Inflammatory macrophage (primary cell): ENCODE results near the gene FOXA3.
"Not testable (repeated sequence)": the region's sequence is repeated elsewhere in the genome, so short reads cannot be mapped to it uniquely, and the experiment has no call there.

Experiments
- DNase-seq, 2 donors: peaks; one replicate each; pipeline ENCODE4 v3.0.0-alpha.2; 2020 to 2022

The FOXA3 gene

DNA sequence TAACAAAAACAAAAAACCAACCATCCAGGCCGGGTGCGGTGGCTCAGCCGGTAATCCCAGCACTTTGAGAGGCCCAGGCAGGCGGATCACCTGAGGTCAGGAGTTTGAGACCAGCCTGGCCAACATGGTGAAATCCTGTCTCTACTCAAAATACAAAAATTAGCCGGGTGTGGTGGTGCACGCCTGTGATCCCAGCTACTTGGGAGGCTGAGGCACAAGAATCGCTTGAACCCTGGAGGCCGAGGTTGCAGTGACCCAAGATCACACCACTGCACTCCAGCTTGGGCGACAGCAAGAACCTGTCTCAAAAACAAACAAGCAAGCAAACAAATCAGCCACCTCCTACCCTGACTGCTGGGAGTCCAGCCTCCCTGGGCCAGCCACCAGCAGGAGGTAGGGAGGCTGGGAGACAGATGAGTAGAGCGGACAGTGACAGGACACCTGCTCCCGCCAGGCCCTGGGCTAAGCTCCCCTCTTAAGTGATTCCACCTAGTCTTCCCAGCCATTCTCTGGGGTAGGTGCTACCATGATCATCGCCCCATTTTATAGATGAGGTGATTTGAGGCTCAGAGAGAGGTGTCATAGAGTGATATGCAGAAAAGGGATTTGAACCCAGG, 32.0 kb downstream of the FOXA3 start:
- DNase-seq, result not testable (repeated sequence)

DNA sequence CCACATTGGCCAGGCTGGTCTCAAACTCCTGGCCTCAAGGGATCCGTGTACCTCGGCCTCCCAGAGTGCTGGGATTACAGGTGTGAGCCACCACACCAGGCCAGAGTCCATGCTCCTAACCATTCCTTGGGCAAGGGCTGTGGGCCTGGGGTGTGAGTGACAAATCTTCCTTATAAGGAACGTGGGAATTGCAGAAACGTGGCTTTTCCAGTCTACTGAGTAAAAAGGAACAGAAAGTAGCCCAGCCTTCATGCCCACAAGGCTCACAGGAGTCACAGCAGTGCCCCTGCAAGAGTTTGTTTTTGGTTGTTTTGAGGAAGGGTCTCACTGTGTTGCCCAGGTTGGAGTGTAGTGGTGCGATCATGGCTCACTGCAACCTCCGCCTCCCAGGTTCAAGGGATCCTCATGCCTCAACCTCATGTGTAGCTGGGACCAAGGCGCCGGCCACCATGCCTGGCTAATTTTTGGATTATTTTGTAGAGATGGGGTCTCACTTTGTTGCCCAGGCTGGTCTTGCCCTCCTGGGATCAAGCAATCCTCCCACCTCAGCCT, 33.2 kb downstream of the FOXA3 start:
- DNase-seq, result peak in 1 of 2 donors; percentile 24

DNA sequence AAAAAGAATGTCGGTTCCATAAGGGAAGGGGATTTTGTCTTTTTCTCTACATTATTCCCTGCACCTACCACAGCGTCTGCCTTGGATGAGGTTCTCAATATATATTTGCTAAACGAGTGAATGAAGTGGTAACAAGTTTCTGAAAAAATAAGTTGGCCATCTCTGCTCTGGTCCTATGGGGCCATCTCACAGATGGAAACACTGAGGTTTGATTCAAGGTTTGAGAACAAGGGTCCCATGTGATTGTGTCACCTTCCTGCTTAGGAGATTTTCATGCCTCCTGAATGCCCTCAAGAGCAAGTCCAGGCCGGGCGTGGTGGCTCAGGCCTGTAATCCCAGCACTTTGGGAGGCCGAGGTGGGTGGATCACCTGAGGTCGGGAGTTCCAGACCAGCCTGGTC, 35.1 kb downstream of the FOXA3 start:
- no peak for DNase-seq

DNA sequence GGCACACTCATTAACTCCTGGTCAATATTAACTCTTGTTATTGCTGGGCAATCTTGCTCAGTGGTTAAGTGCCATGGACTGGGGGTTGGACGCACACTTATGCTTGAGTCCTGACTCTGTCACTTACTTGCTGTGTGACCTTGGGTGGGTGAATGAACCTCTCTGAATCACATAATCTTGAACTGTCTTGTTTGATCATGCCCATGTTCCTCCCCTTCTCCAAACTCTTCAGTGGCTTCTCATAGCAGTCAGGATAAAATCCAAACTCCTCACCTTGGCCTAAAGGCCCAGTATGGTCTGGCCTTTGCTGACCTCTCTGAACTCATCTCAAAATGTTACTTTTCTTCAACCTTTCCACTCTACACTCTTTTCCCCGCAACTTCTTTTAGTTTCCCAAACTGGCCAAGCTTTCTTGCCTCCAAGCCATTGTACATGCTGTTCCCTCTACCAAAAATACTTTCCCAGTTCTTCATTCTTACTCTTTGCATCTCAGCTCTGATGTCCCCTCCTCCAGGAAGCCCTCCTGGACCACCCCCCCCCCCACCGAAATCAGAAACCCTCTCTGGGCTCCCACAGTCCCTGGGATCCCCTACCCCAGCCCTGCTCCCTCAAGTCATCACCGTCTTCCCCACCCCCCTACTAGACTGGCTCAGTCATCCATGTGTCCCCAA, 35.9 kb downstream of the FOXA3 start:
- no peak for DNase-seq

DNA sequence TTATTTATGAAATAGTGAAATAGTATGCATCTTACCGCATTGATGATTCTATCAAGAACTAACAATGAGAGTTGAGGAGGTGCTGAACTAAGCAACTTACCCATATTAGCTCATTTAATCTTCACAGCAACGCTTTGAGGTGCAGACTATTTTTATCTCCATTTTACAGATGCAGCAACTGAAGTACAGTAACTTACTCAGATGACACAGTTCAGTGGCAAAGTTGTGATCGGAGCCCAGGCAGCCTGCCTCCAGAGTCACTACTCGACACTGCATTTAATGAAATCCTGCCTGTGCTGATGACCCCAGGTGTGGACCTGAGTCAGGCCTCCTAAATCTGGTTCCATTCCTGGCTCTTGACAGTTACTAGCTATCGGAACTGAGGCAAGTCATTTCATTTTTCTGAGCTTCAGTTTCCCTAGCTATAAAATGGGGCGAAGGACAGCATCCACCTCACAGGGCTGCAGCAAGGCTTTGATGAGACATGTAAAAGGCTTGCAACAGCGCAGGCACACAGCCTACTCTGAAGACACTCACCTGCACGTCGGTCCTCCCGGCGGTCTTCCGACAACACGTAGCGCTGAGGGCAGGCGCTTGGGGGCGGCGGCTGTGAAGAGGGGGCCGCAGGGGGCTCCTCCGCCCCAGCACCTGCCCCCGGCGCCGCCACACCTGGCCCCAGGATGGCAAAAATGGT, 36.8 kb downstream of the FOXA3 start:
- no peak for DNase-seq

GRCh38 chr19:45901432-45901911, 37.3 kb downstream of the FOXA3 start:
- DNase-seq, result peak; percentile 18 to 54

DNA sequence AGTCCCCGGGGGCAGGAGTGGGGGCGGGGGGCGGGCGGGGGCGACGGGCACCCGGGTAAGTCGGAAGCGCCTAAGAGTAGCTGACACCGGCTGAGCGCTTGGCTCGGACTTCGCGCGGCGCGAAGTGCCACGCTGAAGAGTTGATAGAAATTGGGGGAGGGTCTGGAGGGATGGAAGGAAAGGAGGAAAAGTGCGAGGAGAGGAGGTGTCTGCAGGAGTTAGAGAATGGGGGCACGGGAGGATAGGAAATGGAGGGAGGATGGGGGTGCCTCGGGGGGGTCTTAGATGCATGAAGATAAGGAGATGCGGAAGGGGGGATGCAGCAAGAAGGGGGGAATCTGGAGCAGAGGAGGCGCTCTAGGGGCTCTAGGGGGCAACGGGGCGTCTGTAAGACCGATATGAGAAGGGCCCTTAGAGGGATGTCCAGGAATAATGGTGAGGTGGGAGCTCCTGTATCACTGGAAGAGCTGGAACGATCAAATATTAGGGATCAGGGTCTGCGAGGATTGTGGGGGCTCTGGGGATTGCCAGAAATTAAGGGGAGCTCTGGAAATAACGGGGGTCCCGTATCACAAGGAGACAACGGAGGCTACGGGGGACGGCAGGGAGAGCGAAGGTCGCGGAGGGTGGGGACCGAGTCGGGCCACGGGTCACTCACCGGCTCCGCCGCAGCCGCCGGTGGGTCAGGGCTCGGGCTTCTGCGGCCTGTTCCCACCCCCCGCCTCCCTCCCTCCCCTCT, 38.0 kb downstream of the FOXA3 start, which contains the start of gene MYPOP:
Gene MYPOP, minus strand, starts transcription at position 702 of the 739 bp plus-strand sequence. CDS start 840 bp downstream, outside the sequence.
- DNase-seq, result no peak

DNA sequence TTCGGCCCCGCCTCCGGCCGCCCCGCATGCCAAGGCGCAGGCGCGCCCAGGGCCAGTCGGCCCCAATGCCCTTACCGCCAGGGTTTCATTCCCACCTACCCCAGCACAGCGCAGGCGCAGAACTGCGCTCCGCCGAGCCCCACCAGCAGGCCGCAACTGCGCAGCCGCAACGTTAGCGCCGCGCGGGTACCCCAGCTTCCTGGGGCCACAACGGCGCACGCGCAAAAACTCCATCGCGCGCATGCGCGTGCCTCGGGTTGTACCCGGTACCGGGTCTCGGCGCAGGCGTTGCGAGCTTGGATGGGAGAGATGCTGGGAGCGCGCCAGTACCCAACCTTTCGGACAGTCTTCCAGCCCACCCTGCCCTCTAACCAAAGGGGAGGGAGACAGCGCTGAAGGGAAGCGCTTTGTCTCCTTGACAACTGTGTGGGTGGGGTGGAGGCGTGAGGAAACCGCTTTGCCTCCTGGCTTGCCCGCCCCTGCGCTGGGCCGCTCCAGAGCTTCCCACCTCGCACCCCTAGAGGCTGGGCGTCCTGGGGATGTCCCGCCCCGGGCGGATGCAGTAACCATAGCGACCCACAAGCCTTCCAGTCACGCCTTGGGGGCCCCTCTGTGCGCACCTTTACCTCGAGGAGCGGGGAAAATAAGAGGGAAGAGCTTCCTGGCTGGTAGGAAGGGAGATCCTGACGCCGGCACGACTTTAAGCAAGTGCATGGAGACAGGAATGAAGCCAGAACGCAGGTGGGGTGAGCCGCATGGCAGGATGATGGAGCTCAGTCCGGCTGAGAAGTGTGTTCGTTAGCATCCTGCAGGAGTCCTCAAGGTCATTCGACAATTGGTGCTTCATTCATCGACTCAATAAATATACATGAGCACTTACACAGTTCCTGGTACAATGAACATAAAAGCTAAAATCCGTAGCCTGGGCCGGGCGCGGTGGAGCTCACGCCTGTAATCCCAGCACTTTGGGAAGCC, 38.8 kb downstream of the FOXA3 start:
- peak; percentile 99 for DNase-seq

DNA sequence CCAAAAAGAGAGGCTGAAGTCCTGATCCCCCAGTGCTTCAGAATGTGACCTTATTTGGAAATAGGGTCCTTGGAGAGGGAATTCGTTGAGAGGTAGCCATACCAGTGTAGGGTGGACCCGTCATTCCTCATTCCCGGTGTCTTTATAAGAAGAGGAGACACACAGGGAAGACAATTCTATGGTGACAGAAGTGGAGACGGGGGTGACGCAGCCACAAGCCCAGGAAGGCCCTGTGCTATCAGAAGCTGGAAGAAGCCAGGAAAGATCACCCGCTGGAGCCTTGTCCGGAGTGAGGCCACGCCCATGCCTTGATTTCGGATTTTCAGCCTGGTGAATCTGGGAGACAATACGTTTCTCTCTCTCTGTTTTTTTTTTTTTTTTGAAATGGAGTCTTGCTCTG, 40.9 kb downstream of the FOXA3 start:
- DNase-seq, result no peak

- DNase-seq, result peak; percentile 41 to 75
Observed at GRCh38 chr19:45906221-45906620, 42.1 kb downstream of the FOXA3 start.

DNA sequence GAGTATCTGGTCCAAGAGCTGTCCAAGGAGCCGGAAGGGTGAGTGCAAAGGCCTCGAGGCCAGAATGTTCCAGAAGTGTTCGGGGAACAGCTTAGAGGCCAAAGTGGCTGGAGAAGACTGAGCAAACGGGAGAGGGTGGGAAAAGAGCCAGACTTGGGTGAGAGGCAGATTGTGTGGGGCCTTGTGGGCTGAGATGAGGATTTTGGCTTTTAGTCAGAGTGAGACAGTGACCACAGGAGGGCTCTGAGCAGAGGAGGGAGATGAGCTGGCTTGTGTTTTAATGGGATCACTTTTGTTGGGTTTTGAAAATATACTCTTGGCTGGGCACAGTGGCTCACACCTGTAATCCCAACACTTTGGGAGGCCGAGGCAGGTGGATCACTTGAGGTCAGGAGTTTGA, 44.8 kb downstream of the FOXA3 start:
- no peak for DNase-seq

GRCh38 chr19:45911291-45911690, 47.2 kb downstream of the FOXA3 start:
- no peak for DNase-seq

DNA sequence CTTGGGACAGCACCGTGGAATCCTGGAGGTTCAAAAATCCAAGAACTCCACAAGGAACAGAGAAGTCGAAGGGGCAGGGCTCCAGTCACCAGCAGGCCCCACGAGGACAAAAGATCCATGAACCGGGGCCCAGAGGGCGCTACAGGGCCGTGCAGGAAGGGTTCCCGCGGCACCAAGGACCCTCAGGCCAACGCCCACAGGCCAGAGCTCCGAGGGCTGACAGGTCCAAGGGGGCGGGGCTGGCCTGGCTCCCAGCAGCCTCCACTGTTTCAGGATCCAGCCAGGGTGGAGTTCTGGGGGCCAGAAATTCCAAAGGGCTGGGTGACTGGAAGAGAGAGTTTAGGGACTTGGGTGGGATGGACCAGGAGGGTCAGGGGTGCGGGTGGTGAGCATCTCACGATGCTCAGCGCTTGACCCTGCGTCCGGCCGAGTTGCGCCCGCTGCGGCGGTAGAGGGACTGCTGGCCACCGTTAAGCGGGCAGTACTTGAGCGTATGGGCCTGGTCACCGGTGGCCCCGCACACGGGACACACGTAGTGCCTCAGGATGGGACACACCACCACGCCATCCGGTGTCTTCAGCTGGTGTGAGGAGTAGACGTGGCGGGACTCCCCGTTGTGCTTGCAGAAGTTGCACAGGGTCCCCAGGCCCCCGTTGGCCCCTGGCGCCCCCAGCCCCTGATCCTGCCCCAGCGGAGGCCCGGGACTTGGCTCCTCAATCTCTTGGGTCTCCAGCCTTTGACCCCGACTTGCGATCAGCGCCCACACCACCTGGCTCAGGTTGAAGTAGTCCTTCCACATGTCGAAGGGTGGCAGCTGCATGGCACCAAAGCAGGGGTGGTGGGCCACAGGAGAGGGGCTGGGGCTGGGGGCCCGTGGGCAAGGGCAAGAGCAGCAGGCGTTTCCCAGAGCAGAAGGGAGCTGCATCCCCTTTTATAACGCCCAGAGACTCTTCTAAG, 50.0 kb downstream of the FOXA3 start, which contains the start of gene NANOS2:
Gene NANOS2, minus strand, starts transcription at position 905 of the 957 bp plus-strand sequence. Its CDS starts 85 bp downstream, at position 820.
- no peak for DNase-seq

DNA sequence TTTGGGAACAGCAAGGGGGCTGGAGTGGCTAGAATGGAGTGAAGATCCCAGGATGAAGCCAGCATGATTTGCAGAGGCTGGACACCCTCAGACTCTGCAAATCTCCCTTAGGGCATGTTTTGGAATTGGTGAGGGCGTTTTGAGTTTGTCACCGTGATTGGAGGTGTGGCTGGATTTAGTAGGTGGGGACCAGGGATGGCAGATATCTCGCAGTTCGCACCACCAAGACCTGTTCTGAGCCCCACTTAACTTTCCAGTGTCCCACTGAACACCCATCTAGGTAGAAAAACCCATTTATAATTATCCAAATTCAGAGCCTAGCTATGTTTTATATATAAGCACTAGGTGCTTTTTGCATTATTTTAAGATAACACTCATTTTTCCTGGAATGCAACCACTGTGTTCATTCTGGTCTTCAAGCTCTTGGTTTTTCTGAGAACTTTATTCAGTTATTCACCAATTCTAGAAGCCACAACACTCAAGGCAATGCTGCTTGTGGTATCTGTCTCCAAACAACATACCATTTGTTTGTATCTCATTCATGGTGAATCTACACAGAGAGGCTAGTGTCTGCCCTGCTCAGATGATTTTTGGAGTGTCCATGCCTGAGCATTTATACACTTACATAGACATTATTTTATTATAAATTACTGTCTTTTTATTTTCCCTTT, 53.4 kb downstream of the FOXA3 start:
- no peak for DNase-seq

- no peak for DNase-seq
Observed at GRCh38 chr19:45918721-45919120, 54.6 kb downstream of the FOXA3 start.

GRCh38 chr19:45919678-45920077, 55.6 kb downstream of the FOXA3 start:
- no peak for DNase-seq

DNA sequence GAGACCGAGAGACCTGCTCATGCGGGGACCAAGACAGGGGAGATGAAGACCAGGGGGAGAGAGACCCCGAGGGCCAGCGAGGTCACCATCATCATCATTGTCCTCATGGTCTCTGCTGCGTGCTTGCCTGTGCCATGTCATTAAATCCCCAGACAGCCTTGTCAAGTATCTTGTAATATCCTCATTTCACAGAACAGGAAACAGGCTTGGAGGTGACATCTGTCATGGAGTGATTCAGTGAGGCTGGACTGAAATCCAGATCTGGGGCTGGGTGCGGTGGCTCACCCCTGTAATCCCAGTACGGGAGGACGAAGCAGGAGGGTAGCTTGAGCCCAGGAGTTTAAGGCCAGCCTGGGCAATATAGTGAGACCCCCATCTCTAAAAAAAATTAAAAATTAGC, 56.3 kb downstream of the FOXA3 start:
- DNase-seq, result peak in 1 of 2 donors; percentile 8

GRCh38 chr19:45922281-45922680, 58.2 kb downstream of the FOXA3 start:
- DNase-seq, result peak in 1 of 2 donors; percentile 6
